GM19372 (cell line): ENCODE data around the gene ANP32B.

Experiments used
- ATAC-seq: cut with Tn5 transposase; IDR thresholded peaks from one replicate; pipeline ENCODE4 v1.9.1; 2021; ENCODE audit warnings: mild to moderate bottlenecking, low read depth, moderate library complexity; ENCODE audit not compliant: unreplicated experiment

Gene ANP32B

GRCh38 chr9:98020476-98021145 is 37.5 kb downstream of the ANP32B start:
- no peak for ATAC-seq

- ATAC-seq = no peak
Observed at GRCh38 chr9:98021306-98022040, 38.3 kb downstream of the ANP32B start.

DNA sequence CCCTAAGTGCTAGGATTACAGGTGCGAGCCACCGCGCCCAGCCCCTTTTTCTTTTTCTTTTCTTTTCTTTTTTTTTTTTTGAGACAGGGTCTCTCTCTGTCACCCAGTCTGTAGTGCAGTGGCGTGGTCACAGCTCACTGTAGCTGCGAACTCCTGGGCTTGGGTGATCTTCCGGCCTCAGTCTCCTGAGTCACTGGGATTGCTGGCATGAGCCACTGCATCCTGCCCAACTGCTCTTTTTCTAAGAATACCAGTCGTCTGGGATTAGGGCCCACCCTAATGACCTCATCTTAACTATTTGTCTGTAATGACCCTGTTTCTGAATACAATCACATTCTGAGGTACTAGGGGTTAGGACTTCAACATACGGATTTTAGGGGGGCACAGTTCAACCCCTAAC is 39.3 kb downstream of the ANP32B start:
- no peak for ATAC-seq

- no peak for ATAC-seq
Observed at GRCh38 chr9:98024702-98025101, 41.6 kb downstream of the ANP32B start.

GRCh38 chr9:98031169-98031568 is 48.0 kb downstream of the ANP32B start:
- ATAC-seq = no peak

DNA sequence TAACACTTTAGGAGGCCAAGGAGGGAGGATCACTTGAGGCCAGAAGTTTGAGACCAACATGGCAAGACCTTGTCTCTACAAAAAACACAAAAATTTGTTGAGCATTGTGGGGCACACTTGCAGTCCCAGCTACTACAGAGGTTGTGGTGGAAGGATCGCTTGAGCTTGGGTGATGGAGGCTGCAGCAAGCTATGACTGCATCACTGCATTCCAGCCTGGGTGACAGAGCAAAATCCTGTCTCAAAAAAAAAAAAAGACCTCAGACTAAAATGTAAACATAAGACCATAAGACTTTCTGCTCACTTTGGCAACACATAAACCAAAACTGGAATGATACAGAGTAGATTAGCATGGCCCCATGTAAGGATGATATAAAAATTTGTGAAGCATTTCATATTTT is 48.8 kb downstream of the ANP32B start:
- no peak for ATAC-seq

DNA sequence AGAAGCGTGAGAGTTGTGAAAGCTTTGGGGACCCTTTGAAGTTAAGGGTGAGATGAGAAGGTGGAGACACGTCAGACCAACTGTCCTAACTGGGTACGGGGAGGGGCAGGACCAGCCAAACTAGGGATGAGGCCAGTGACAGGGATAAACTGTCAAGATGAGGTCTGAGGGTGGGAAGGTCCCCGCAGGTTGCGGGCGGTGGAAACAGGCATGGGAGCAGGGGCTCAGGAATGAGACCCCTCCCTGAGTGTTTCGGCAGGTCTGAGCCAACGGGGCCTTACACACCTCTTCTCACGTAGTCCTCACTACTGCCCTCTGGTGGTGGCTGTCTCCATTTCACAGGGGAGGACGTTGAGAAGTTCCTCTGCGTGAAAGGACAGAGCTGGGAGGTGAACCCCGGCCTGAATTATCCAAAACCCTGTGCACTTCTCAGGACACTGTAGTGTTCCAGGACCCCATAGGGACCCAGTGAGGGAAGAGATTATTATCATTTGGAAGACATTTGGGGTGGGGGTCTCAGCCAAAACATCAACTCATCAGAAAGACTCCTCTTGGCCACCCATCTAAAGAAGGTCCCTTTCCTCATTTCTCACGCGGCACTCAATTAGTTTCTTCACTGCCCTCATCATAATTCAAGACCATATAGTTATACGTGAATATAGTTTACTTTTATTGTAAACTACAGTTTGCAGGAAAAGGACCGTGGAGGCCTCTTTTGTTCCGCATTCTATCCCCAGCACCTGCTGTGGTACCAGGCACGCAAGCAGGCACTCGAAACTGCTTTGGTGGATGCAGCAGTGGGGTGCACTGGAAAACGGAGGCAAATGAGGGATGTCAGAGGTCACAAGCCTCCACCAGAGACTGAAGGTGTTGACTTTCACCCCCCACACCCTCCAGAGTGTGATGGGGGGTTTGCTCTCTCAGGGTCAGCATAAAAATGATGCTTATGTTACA is 51.7 kb downstream of the ANP32B start:
- ATAC-seq = no peak

DNA sequence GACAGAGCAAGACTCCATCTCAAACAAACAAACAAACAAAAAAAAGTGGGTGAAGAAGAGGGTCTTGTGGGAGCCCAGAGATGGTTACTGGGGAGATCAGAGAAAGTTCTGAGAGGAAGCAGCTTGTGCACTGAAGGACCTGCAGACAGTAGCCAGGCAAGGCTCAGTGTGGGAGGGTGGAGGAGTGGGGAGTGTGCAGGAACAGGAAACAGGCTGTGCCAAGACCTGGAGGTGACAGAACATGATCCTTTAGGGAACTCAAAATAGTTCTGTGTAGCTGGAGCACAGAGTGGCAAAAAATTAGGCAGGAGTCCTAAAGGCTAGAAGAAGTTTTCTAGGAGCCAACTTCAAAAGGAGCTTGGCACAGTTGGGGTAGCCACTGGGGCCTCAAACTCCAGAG is 54.2 kb downstream of the ANP32B start:
- ATAC-seq = no peak

- ATAC-seq = no peak
Observed at GRCh38 chr9:98038958-98039357, 55.8 kb downstream of the ANP32B start.

DNA sequence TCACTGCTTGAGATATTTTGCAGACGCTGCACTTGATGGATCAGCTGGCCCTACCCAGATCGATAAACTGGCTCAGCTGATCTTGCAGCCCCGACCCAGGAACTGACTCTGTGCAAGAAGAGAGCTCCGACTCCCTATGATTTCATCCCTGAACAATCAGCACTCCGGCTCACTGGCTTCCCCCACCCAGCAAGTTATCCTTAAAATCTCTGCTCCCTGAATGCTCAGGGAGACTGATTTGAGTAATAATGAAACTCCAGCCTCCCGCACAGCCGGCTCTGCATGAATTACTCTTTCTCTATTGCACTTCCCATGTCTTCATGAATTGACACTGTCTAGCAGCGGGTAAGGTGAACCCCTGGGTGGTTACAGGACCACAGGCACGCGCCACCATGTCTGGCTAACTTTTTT is 56.5 kb downstream of the ANP32B start:
- no peak for ATAC-seq

DNA sequence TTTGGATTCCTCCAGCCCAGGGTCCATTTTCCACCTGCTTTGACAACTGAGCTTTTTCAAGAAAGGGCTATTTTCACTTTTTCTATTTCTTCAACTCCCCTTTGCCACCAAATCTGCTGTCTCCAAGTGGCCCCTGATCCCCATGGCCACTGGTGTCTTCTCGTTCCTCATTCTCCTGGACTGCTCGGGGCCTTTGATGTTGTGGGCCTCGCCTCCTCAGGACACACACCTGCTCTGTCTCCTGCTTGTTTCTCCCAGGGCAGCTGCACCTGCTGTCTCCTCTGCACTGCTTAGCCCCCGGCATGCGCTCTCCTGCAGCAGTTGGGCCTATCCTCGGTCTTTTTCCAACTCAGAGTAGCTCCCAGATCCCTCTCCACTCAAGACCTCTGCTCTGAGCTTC is 57.1 kb downstream of the ANP32B start:
- ATAC-seq = no peak

DNA sequence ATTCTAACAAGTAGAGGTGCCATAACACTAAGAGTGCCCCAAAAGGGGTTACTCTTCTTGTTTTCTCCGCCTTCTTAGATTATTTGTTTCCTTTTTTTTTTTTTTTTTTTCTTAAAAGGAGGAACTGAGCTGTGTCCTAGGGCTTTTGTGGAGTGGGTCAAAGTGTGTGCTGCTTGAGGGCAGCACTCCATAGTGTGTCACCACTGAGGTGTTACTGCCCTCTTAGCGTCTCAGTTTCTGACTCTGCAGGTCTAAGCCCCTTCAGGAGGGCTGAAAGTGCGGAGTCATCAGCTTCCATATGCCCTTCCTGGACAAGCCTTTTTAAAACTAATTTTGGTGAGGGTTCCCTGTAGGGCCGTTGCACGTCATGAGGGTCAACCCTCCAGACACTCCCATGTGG is 60.8 kb downstream of the ANP32B start:
- no peak for ATAC-seq

- peak; percentile 83 for ATAC-seq
Observed at GRCh38 chr9:98045234-98046179, 62.4 kb downstream of the ANP32B start.

DNA sequence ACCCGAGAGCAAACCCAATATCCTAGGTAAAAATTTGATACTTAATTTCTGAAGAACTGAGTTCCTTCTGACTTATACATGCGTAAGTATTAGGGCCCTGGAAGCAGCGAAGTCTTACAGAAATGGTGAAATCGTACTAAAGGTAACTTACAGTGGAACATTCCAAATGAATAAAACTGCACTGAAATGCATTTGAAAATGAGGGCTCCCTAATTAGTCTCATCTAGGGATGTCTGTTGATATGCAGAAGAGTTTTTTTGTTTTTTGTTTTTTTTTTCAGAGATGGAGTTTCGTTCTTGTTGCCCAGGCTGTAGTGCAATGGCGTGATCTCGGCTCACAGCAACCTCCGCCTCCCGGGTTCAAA is 63.0 kb downstream of the ANP32B start:
- no peak for ATAC-seq

- no peak for ATAC-seq
Observed at GRCh38 chr9:98047002-98047401, 63.9 kb downstream of the ANP32B start.

- no peak for ATAC-seq
Observed at GRCh38 chr9:98049288-98050072, 66.3 kb downstream of the ANP32B start.

GRCh38 chr9:98050351-98050750 is 67.2 kb downstream of the ANP32B start:
- no peak for ATAC-seq

GRCh38 chr9:98054376-98054951 is 71.3 kb downstream of the ANP32B start:
- ATAC-seq = no peak
